Measurements from ENCODE around the gene CALN1.
"Not testable (repeated sequence)": the region's sequence is repeated elsewhere in the genome, so short reads cannot be mapped to it uniquely, and the experiment has no call there.

CALN1 gene

DNA sequence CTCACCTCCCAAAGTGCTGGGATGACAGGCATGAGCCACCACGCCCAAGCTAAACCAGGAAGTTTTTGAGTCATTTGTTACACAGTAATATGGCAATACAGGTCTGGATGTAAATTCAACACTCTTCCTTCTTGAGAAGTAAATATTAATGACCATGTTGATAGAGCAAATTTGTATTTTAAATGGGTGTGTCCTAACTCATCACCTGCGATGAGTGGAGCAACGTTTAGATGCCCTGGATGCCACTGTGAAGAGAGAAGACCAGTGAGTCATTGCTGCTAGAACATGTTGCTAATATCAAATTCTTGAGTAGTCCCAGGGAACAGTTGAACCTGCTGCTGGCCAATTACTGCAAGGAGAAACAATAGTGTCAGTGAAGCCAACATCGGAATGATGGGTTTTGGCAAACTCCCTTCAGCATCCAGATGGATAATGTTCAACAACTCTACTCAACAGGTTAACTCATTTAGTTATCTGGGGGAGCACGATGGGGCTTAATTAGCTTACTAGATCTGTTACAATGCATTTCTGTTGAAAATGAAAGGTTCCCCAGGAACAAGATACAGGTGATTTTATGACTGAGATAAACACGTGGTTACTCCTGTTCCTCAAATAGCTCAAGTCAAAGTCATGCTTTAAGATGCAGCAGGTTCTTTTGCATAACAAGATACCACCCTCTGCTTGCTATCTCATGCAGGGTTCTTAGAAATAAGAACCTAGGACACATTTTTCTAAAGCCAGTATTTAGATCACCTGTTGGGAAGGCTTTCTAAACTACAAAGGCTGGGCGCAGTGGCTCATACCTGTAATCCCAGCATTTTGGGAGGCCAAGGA, 146.8 kb downstream of the CALN1 start:
- no peak for DNase-seq

DNA sequence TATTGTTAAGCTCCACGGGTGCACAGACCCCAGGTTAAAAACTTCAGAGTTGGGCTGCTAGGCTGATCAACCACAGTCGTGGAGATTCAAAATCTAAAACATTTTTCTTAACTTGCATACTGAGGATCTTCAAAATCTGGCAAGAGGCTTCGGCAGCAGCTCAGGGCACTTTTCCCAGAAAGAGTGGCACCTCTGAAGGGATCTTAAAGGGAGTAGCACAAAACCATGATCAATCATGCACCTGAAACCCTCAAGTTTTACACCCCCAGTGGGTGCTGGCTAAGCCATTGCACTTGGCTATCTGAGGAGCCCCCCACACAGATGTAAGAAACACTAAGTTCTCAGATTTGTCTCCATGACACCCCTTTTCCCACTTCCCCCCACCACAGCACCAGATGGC, 151.7 kb downstream of the CALN1 start:
- DNase-seq = no peak

DNA sequence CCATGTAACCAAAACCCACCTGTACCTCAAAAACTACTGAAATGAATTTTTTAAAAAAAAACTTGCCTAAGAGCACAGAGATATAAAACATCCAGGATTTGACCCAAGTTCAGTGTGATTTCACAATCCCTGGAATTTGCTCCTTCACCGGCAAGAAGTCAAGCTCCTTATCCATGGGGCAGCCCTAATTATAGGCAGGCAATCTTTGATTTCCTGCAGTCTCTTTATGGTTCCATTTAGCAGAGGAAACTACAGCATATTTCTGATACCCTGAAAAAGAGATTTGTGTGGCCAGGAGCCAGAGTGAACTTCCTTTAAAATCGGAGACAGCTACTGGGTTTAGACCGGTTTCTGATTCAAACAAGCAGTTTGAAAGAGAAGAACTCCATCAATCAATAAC, 154.1 kb downstream of the CALN1 start:
- DNase-seq = no peak

DNA sequence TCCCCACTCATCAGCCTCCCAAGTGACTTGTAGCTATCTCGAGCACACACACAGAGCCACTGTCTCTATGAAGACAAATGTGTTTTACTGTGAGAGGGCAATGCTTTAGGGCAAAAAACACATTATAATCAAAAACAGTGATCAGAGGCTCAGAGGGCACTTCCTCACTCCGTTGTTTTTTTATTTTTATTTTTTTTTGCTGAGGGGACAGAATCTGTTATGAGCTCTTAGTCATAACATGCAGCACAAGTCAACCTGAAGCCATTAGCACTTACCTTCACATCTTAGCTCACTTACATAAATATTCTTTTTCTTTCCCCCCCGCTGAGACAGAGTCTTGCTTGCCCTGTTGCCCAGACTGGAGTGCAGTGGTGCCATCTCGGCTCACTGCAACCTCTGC, 157.7 kb downstream of the CALN1 start:
- DNase-seq = no peak

DNA sequence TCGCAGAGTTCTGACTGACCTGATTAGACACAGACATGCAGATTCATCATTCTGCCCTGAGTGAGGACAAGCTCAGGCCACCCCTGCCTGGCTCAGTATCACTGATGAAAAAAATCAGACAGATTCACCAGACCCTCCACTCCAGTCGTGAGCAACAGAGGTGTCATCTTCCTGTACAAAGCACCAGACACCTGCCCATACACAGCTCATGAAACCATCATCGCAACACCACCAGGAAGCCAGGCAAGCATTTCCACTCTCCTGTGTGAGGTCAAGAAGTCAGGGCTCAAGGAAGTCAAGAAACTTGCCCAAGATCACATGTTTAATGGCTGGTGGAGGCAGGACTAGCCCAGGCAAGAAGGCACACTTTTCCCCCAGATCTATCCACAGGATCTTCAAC, 163.0 kb downstream of the CALN1 start:
- DNase-seq = no peak

DNA sequence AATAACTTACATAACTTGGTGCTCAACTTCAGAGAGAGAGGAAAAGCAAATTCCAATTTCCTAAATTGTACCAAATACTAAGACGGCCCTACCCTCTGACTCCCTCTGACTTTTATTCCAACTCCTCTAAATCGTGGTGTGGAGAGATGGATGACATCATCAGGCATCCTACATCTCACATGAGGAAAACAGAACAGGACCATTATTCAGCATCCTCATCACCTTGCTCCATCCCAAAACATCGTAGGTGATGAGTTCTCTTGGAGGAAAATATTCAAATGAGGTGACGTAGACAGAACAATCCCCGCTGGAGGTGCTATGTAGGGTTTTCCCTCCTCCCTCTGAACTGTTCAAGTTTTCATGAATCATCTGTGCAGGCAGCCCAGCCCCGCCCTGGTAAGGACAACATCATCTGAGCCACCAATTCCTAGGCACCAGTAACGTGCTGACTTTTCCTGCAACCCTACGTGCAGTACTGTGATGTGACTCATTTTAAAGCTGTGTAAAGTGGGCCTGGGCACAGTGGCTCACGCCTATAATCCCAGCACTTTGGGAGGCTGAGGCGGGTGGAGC, 167.2 kb downstream of the CALN1 start:
- DNase-seq = no peak

DNA sequence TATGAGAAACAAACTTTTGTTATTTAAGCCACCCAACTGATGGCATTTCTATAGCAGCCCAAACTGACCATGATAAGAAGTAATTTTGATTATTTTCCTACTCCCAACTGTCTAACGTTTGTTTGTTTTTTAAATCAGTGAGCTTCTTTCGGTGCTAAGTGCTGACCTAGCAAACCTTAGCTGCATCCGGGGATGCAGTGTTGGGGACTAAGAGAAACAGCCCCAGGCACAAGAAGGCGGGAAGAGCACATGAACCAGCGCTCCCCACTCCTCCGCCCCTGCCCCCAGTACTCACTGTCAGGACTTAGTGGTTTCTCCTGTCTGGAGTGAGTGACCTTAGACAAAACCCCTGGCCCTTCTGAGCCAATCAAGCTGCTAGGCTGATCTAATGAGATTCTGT, 168.8 kb downstream of the CALN1 start:
- DNase-seq = no peak

DNA sequence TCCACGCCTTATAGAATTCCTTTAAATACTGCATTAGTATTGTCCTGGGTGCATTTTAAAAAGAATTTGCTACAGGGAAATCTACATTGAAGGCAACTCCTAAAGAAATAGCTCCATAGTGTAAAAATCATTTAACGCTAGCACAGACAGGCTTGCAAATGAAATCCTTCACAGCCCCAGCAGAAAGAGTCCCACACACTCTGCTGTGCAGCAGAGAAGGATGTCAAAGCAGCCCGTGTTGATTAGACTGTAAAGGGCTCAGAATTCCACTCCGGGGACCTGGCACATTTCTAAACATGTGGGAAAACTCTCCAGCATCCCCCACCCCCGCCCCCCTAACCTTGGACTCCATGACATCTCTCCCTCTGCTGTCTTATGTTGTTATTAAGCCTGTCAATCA, 176.8 kb downstream of the CALN1 start:
- no peak for DNase-seq

DNA sequence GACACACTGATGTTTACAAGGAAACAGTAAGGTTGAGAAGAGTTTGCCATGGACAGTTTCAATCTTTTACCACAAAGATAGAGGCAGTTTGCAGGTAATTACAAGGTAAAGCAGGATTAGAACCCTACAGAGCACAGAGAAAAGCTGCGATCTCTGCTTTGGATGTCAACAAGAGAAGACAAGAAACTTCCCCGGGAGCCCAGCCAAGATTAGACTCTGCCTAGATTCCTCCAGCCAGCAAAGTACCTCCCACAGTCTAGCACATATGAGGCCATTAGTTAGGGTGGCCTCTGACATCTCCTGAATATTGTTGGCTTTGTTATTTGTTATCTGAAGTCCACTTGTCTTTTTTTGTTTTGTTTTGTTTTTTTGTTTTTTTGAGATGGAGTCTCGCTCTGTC, 178.1 kb downstream of the CALN1 start:
- no peak for DNase-seq

DNA sequence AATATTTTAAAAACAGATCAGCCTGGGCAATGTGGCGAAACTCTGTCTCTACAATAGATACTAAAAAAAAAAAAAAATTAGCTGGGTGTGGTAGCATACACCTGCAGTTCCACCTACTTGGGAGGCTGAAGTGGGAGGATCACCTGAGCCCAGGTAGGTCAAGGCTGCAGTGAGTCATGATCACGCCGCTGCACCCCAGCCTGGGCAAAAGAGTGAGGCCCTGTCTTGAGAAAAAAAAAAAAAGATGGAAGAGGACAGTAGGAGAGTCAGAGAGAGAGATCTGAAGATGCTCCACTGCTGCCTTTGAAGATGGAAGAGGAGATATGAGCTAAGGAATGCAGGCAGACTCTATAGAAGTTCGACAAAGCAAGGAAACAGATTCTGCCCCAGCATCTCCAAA, 181.9 kb downstream of the CALN1 start:
- DNase-seq = no peak

DNA sequence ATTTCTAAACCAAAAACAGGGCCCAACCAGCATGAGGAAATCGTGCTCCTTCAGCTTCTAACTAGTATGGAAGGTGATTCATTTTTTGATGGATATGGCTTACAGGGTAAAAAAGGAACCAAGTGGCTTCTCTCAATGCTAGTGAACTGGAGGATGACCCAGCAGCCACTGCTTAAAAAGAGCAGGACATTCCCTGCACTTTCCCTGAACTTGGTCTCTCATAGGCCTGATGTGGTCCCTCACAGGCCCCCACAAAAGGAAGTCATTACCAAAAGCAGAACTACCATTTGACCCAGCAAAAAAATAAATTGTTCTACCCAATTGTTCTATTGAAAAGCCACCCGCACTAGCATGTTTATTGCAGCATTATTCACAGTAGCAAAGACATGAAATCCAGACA, 188.8 kb downstream of the CALN1 start:
- no peak for DNase-seq

DNA sequence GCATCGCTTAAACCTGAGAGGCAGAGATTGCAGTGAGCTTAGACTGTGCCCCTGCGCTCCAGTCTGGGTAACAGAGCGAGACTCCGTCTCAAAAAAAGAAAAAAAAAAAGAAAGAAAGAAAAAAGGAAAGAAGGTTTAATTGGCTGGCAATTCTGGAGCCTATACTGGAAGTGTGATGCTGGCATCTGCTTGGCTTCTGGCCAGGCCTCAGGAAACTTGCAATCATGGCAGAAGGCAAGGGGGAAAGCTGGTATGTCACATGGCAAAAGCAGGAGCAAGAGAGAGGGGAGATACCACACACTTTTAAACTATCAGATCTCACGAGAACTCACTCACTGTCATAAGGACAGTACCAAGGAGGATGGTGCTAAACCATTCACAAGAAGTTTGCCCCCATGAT, 190.0 kb downstream of the CALN1 start:
- DNase-seq = no peak

DNA sequence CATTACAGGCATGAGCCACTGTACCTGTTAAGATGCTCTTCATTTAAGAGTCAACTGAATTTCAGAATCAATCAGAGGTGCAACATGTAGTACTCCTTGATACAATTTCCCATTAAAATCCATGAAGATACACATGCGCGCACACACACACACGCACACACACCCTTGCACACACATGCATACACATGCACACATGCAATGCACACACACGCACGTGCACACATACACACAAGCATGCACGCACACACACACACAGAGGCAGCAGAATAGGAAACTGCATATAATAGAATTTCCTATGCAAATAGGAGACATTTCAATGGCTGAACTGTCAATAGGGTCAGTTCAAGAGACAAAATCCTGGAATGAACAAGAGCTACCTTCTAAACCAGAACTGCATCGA, 192.6 kb downstream of the CALN1 start:
- no peak for DNase-seq

DNA sequence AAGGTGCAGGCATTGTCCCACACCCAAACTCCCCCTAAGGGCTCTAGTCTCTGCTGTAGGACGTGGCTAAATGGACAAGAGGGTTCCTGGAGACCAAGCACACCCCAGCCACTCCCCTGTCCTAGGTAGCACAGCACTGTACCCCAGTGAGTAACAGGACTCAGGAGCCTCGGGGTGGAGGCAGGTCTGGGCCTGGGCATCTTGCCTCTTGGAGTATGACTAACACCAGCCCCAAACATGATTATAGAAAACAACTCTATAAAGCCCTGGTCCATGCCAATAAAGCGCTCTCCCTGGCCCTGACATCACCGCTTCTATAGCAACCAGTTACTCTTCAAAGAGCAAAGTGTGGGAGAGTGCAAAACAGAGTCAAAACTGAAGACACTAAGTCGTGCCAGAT, 195.0 kb downstream of the CALN1 start:
- DNase-seq = no peak

DNA sequence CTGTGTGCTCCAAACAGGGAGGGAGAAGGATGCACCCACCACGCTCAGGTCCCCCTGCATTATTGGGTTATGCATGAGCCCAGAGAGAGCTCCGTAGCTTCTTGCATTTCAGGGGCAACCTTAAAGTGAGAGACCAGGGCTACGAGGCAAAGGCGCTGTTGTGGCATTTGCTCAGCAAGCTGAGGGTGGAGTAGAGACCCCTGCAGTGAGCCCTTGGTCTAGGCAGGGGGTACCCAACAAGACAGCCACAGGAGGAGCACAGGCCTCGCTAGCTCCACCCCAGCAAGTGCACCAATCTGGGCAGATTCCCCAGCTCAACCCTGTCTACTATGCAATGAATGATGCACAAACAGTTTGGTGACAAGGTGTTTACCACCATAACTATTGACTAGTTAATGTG, 198.4 kb downstream of the CALN1 start:
- no peak for DNase-seq

DNA sequence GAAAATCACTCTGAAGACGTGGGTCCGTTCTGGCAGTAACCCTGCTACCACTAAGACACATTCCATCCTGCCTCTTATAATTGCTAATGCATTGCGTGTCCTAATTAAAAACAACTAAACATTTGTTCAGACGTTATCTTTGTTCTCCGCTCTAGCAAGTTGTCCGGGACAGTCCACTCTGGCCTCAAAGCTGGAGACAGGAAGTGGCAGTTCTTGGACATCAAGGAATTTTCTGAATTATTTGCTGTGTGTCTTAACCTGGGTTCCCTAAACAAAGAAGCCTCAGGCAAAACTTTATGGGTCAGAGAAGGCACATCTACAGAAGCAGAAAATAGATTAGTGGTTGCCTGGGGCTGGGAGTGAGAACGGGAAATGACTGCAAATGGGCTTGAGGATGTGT, 199.1 kb downstream of the CALN1 start:
- no peak for DNase-seq

DNA sequence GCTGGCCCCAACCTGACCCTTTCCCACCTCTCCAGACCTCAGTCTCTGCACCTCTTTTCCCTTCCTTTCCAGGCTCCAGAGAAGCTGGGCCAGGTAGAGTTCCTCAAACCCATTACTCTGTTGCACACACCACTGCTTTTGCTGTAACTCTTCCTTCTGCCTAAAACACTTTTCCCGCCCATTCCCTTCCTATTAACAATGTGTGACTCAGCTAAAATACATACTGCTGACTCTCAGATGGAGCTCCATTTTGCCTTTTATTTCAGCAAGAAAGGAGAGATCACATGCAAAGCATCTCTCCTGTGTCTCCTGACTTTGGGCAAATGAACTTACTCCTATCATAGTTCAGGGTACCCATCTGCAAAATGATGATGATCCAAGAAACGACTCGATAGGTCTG, 201.0 kb downstream of the CALN1 start:
- no peak for DNase-seq

DNA sequence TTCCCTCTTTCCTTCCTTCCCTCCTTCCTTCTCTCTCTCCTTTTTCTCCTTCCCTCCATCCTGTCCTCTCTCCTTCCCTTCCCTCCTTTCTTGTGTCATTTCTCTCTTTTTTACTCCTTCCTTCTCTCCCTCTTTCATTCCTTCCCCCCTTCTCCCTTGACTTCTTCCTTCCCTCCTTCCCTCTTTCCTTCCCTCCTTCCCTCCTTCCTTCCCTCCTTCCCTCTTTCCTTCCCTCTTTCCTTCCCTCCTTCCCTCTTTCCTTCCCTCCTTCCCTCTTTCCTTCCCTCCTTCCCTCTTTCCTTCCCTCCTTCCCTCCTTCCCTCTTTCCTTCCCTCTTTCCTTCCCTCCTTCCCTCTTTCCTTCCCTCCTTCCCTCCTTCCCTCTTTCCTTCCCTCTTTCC, 203.1 kb downstream of the CALN1 start:
- DNase-seq = not testable (repeated sequence)

DNA sequence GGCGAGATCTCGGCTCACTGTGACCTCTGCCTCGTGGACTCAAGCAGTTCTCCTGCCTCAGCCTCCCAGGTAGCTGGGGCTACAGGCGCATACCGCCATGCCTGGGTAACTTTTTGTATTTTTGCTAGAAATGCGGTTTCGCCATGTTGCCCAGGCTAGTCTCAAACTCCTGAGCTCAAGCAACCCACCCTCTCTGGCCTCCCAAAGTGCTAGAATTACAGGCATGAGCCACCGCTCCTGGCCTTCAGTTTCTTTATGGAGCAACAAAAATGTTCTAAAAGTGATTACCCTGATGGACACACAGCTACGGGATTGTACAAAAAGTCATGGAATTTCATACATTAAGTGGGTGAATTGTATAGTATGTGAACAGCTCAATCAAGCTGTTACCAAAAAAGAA, 216.0 kb downstream of the CALN1 start:
- no peak for DNase-seq

DNA sequence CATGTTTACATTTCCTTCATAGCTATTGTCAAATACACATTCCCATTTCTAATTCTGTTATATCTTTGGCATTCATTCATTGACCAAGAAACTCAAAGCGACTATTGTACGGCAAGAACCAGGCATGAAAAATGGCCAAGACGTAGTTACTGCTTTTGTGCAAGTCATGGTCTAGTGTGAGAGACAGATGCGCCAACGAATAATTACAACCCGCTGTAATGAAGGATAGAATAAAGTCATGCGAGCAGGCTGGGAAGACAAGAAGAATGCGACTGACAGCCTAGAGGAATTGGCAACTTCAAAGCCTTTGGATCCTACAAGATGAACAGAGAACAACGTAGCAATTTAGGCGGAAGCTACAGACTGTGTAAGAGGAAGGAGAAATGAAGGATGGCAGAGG, 221.2 kb downstream of the CALN1 start:
- DNase-seq = no peak

DNA sequence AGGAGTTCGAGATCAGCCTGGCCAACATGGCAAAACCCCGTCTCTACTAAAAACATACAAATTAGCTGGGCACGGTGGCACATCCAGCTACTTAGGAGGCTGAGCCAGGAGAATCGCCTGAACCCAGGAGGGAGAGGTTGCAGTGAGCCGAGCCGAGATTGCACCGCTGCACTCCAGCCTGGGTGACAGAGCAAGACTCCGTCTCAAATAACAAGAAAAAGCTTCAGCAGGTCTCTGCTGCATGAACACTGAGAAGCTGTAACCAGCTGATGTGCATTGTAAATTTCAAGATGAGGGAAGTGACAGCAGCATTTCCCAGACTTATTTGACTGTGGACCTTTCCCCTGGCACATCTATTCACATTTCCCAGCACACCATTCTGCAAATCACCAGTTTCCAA, 222.0 kb downstream of the CALN1 start:
- DNase-seq = no peak

DNA sequence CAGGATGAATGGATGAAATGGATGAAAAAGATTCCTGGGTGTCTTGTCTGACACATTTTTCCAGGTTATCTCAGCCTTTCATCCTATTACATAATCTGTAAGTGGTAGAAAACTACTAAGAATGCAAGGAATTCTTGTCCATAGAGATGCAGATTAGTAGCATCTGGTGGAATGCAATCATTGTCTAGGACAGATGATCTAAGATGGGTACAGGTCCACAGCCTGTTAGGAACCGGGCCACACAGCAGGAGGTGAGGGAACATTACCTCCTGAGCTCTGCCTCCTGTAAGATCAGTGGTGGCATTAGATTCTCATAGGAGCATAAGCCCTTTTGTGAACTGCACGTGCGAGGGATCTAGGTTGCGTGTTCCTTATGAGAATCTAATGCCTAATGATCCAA, 225.0 kb downstream of the CALN1 start:
- DNase-seq = no peak

DNA sequence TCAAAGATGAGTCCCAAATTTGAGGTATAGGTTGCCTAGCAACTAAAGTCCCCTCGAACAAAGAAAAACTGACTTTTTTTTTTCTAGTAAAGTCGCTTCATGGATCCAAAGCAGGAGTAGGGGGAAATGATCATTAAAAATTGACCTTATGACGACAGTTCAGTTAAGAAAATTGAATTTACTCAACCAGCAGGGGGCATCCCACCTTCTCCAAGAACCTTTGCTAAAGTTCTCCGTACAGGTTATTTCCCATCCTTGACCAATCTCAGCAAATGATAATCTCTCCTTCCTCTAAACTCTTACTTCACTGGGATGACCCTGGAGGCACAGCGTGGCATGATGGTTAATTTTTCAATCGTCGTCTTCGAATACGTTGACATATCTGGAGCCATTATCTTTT, 228.3 kb downstream of the CALN1 start:
- no peak for DNase-seq

DNA sequence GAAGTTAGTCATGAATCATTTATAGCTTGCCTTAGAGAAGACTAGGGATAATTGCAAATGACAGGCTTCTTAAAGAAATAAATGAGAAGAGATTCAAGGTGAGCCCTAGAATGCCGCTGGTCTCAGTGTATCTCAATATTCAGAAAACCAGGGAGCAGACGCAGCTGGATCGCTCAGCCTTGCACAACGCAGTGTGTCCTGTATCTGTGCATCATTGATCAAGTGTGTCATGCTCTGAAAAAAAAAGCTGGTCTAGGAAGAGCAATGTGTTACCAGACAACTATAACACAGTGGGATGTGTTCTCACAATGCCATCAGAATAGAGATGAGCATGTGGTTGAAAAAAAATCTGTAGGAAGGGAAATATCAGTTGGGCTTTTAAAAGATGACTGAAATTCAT, 230.1 kb downstream of the CALN1 start:
- DNase-seq = no peak

DNA sequence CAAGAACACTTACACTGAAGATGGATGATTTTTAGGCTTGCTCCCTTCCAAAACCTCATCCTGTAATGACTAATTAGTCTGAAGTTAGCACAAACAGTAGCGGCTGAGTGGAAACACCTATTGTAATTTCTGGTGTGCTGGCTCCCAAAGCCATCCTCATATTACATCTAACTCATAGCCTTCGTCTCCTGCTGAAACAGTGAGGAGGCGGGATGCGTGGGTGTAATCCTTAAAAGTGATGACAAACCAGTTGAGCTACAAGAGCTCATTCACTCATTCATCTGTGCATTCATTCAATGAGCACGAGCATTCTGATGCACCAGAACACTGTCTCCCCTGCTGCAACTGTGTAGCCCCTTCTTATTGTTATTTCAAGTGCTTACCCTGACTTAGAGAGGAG, 235.3 kb downstream of the CALN1 start:
- no peak for DNase-seq
